SW480 (cell line): ENCODE data around the gene TRAPPC3L.
"Not testable (repeated sequence)": the region's sequence is repeated elsewhere in the genome, so short reads cannot be mapped to it uniquely, and the experiment has no call there.

Experiments
- DNase-seq: peaks from one replicate; pipeline ENCODE4 v3.0.0-alpha.2; 2016; ENCODE audit warnings: low spot score

TRAPPC3L gene

DNA sequence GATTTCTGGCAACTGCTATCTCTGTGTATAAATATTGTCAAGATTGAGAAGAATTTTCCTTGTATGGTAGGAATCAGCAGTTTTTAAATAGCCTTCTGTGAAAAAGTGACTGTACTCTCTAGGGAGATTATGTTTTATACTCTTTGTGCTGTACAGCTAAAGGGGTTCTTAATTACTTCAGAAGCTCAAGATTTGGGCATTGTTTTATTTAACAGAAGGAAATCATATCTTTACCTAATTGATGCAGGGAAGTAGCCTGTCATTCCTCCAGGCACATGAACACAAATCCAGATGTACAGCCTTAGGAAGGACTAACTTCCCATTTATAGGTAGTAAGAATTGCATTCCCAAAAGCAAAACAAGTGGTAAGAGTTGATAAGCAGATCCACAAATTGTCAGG, 32.8 kb downstream of the TRAPPC3L start:
- no peak for DNase-seq

- DNase-seq = no peak
Observed at GRCh38 chr6:116512111-116512559, 33.3 kb downstream of the TRAPPC3L start.

- DNase-seq = peak; percentile 0
Observed at GRCh38 chr6:116511424-116512110, 33.9 kb downstream of the TRAPPC3L start, which contains the start of gene CALHM5. TSS of gene CALHM5 (plus strand) at chr6:116511639. CDS start at chr6:116511697, 58 bp downstream.

DNA sequence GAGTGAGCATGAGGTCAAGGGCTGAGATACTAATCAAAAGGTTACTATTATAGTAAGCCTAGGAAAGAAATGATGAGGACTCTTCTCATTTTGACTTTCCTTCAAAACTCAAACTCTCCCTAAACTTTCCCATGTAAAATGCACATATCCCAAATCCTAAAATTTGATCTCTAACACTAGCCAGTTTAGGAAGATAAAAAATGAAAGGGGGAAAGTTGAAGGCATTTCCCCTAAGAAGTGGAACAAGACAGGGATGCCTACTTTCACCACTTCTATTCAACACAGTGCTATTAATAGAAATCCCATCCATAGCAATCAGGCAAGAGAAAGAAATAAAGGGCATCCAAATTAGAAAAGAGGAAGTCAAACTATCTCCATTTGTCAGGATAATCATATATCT, 37.0 kb downstream of the TRAPPC3L start:
- no peak for DNase-seq

DNA sequence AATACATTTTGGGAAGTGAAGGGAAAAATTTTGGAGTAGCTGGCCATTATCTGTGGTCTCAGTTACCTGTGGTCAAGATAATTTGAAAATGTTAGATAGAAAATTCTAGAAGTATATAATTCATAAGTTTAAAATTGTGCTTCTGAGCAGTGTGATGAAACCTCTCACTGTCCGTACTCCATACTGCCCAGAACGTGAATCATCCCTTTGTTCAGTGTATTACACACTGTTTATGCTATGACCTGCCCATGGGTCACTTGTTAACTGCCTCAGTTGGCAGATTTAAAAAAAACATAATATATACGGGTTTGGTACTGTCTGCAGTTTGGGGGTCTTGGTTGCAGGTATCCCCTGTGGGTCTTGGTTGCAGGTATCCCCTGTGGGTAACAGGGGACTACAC, 38.2 kb downstream of the TRAPPC3L start:
- no peak for DNase-seq

DNA sequence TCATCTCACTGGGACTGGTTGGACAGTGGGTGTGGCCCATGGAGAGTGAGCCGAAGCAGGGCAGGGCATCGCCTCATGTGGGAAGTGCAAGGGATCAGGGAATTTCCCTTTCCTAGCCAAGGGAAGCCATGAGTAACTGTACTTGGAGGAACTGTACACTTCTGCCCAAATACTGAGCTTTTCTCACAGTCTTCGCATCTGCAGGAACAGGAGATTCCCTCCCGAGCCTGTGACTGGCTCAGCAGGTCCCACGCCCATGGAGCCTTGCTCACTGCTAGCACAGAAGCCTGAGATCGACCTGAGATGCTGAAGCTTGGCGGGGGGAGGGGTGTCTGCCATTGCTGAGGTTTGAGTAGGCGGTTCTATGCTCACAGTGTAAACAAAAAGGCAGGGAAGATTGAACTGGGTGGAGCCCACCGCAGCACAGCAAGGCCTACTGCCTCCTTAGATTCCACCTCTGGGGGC, 44.5 kb downstream of the TRAPPC3L start:
- DNase-seq = peak; percentile 36

- no peak for DNase-seq
Observed at GRCh38 chr6:116497113-116497676, 48.3 kb downstream of the TRAPPC3L start.

DNA sequence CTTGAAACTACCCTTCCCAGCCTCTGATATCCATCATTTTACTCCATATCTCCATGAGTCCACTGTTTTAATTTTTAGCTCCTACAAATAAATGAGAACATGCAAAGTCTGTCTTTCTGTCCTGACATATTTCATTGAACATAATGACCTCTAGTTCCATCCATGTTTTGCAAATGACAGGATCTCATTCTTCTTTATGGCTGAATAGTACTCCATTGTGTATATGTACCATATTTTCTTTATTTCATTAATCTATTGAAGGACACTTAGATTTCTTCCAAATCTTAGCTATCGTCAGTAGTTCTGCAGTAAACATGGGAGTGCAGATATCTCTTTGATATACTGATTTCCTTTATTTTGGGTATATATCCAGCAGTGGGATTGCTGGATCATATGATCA, 50.3 kb downstream of the TRAPPC3L start:
- not testable (repeated sequence) for DNase-seq

- no peak for DNase-seq
Observed at GRCh38 chr6:116492331-116493067, 53.0 kb downstream of the TRAPPC3L start.

GRCh38 chr6:116491610-116492330, 53.7 kb downstream of the TRAPPC3L start:
- DNase-seq = no peak

DNA sequence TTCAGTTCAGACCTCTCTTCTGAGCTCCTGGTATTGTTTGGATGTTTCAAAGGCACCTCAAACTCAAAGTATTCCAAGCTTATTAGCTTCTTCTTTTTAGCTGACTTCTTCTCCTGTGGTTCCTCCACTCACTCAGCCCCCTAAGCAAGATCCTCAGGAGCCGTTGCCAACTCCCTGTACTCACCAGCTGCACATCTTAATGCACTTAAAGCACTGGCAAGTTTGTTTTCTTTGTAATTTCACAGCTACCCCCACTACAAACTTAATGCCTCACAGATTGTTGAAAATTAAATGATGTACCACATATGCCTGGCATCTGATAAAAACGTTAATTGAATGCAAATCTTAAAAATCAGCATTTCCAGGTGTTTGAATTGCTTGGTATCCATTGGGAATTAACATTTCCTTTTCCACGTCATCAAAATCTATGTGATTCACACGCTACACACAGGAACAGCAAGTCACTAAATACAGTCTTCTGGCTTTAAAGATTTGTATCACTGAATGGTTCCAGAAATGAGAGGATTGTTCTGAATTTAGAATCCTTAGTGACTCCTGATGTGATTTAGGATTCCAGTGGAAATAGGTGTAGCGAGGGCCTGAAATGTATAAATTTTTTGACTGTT, 59.8 kb downstream of the TRAPPC3L start:
- DNase-seq = no peak

DNA sequence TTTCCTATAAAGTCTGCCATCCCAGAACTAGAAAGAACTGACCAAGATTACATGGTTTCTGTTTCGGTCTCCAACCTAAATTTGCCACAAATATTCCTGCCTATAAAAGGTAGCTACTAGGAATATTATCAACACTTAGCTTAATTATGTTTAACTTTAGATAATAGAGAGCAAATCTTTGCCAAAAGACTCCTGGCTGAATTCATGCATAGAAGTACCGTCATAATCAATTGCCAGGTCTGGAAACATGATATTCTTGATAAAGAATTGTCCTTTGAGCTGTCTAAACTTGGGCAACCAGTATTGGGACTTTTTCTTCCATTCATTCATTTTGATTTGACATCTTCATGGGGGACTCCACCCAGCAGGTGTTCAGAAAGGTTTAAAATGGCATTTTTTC, 61.9 kb downstream of the TRAPPC3L start:
- DNase-seq = no peak

DNA sequence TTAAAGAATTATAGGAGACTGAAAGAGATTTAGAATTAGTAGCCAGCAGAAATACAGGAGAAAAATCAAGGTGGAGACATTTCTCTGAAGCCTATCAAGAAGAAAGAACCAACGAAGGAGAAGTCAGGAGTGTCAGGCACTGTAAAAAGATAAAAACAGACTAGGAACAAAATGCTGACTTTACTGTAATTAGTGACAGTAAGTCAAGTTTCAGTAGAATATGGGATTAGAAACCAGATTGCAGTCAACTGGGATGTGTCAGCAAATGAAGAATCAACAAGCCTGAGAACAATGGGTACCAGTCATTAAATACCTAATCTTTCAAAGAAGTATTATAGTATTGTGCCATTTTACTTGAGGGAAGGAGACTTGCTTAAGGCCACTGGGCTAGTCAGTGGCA, 62.7 kb downstream of the TRAPPC3L start:
- no peak for DNase-seq

- no peak for DNase-seq
Observed at GRCh38 chr6:116476002-116476678, 69.3 kb downstream of the TRAPPC3L start.

DNA sequence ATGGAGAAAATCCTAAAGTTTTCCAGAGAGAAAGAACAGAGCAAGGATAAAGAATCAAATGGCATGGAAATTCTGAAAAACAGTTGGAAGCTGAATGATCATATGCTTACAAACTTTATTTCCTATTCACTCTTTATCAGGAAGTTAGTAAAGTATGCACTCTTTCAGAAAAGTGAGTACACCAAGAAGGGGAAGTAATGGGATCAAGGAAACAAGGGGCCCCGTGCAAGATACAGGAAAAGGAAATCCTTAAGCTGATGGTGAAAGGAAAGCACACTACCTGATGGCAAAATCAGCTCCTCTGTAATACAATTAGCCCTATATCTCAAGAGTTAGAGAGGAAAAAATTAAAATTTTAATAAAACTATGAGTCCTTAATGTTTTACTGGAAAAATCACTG, 70.3 kb downstream of the TRAPPC3L start:
- no peak for DNase-seq

GRCh38 chr6:116472706-116473105, 72.8 kb downstream of the TRAPPC3L start:
- DNase-seq = no peak

- no peak for DNase-seq
Observed at GRCh38 chr6:116471531-116471930, 74.0 kb downstream of the TRAPPC3L start.

GRCh38 chr6:116468293-116468692, 77.2 kb downstream of the TRAPPC3L start:
- no peak for DNase-seq

DNA sequence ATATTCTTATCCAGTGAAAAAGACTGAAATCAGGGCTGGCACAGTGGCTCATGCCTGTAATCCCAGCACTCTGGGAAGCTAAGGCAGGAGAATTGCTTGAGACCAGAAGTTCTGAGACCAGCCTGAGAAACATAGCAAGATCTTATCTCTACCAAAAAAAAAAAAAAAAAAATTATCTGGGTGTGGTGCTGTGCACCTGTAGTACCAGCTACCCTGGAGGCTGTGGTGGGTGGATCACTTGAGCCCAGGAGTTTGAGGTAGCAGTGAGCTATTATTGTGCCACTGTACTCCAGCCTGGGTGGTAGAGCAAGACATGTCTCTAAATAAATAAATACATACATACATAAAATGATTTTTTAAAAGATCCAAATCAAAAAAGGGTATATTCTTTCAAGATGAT, 78.0 kb downstream of the TRAPPC3L start:
- no peak for DNase-seq

GRCh38 chr6:116467096-116467495, 78.4 kb downstream of the TRAPPC3L start:
- DNase-seq = no peak

GRCh38 chr6:116465246-116465645, 80.2 kb downstream of the TRAPPC3L start:
- DNase-seq = no peak
